Measurements from ENCODE around the gene DUOXA2. TPM values are rescaled to one million over a fixed set of nuclear protein-coding genes. Genes with fewer than 3 reads are reported as not detected.
A peak's percentile ranks its signal among the peaks of the same experiment; 100 is the strongest.

Gene DUOXA2
- polyA plus RNA-seq, 2 of the 4 experiments (the other 2 are of a cell fraction), result not detected

DNA sequence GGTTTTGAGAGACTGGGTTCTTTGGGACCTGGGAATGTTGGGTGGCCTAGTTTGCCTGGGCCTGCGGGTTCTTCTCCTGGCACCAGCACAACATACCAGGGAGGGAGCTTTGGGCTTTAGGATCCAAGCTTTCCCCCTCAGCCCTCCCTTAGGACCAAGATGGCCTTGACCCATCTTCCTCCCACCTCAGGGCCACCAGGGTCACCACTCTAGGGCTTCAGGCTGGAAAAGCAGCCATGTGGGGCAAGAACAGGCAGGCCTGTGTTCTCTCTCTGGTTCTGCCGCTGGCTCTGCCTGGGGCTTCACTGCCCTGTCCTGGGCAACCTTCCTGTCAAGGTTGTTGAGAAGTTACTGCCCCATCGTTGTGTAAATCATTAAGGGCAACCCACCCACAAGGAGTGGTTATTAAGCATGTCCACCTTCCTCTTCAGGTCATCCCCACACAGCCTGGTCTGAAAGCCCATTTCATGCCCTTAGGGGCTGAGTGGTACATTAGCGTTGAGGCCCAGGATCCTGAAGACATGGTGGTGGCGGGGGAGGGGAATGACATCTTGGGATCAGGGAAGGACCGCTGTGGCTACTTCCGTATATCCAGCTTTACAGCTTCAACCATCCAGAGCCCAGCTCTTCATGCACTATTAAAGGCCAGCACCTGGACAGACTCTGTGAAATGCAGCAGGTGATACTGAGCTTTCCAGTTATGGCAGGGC, 16.3 kb downstream of the DUOXA2 start:
- 91% methylated on average over 4 of the region's 7 CpGs for WGBS (ENCODE audit: missing lambda C conversion rate)
- Histone ChIP-seq H3K4me2 (no peak overlapping the region), H3K9me3 (no peaks in the 10 kb centered on the region), H3K4me1 (no peaks in the 10 kb centered on the region), H3K27ac (no peak overlapping the region), H3K4me3 (no peak overlapping the region)
- DNase-seq (ENCODE audit: low read depth in 1 of 2, low spot score in 1 of 2) (no peak), FAIRE-seq (no peak), ATAC-seq (no peak)
- ChIA-PET CTCF (interaction anchor here (0.9 to 1.2 kb wide), 2 partner anchors 8 to 12 kb away, joined by 3 to 5 read pairs; no protein-coding TSS in a partner anchor), POLR2A (no interaction called here)
- no peak for TF ChIP-seq CHD4 (IDR thresholded peaks at IDR 0.05; ENCODE audit: borderline replicate concordance)
- TF ChIP-seq NFE2L2 (conservative IDR thresholded peaks at IDR 0.05; ENCODE audit: low read length), result no peak
- no peak for TF ChIP-seq HOXB5 (CRISPR knock-in tag; IDR thresholded peaks at IDR 0.05)
- no peak for TF ChIP-seq ZNF302 (CRISPR knock-in tag; IDR thresholded peaks at IDR 0.05)
- TF ChIP-seq NR3C1 (IDR thresholded peaks at IDR 0.05), result no peak
- TF ChIP-seq USF2 (IDR thresholded peaks at IDR 0.05), result no peak

- H3K4me2 ChIP-seq, result no peak overlapping the region
- DNase-seq (ENCODE audit: low read depth in 1 of 2, low spot score in 1 of 2) (no peak), ATAC-seq (no peak), FAIRE-seq (no peak)
- POLR2A ChIA-PET, result no interaction called here
- no peaks in the 10 kb centered on the region for H3K4me1 ChIP-seq
- WGBS (ENCODE audit: missing lambda C conversion rate), result 72% methylated on average over 3 of the region's 3 CpGs
- H3K9me3 ChIP-seq, result no peaks in the 10 kb centered on the region
- TF ChIP-seq HOXA7 (CRISPR knock-in tag; IDR thresholded peaks at IDR 0.05) (no peak), ELK1 (IDR thresholded peaks at IDR 0.05; ENCODE audit: low read depth, low read length) (no peak)
- TF ChIP-seq, protein P1, sequence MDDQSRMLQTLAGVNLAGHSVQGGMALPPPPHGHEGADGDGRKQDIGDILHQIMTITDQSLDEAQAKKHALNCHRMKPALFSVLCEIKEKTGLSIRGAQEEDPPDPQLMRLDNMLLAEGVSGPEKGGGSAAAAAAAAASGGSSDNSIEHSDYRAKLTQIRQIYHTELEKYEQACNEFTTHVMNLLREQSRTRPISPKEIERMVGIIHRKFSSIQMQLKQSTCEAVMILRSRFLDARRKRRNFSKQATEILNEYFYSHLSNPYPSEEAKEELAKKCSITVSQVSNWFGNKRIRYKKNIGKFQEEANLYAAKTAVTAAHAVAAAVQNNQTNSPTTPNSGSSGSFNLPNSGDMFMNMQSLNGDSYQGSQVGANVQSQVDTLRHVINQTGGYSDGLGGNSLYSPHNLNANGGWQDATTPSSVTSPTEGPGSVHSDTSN (IDR thresholded peaks at IDR 0.05), result no peak
- CTCF ChIA-PET, result interaction anchor here (0.9 kb wide), 1 partner anchor 9 kb away, joined by 3 read pairs; no protein-coding TSS in a partner anchor
- no peak overlapping the region for H3K4me3 ChIP-seq
- H3K27ac ChIP-seq, result no peak overlapping the region
These were observed 17.4 kb downstream of the DUOXA2 start for GRCh38 chr15:45131510-45131909.

- FAIRE-seq (no peak), DNase-seq (ENCODE audit: low read depth in 1 of 2, low spot score in 1 of 2) (no peak), ATAC-seq (peak in 1 of 2 experiments; percentile 17; a peak in 2 of 6 replicates)
- Histone ChIP-seq H3K27ac (no peak overlapping the region), H3K4me2 (no peak overlapping the region), H3K4me1 (no peaks in the 10 kb centered on the region), H3K9me3 (no peaks in the 10 kb centered on the region), H3K4me3 (no peak overlapping the region)
- POLR2A ChIA-PET, result no interaction called here
- WGBS (ENCODE audit: missing lambda C conversion rate), result 71% methylated on average over 3 of the region's 3 CpGs
- TF ChIP-seq, protein P2, sequence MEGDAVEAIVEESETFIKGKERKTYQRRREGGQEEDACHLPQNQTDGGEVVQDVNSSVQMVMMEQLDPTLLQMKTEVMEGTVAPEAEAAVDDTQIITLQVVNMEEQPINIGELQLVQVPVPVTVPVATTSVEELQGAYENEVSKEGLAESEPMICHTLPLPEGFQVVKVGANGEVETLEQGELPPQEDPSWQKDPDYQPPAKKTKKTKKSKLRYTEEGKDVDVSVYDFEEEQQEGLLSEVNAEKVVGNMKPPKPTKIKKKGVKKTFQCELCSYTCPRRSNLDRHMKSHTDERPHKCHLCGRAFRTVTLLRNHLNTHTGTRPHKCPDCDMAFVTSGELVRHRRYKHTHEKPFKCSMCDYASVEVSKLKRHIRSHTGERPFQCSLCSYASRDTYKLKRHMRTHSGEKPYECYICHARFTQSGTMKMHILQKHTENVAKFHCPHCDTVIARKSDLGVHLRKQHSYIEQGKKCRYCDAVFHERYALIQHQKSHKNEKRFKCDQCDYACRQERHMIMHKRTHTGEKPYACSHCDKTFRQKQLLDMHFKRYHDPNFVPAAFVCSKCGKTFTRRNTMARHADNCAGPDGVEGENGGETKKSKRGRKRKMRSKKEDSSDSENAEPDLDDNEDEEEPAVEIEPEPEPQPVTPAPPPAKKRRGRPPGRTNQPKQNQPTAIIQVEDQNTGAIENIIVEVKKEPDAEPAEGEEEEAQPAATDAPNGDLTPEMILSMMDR (IDR thresholded peaks at IDR 0.05), result no peak
- CTCF ChIA-PET, result interaction anchor here (0.9 to 2.1 kb wide), 3 partner anchors 11 to 30 kb away, joined by 4 to 6 read pairs (median 5); no protein-coding TSS in a partner anchor
These were observed 18.9 kb downstream of the DUOXA2 start for GRCh38 chr15:45132844-45133560.

GRCh38 chr15:45133561-45133920, 19.4 kb downstream of the DUOXA2 start:
- Histone ChIP-seq H3K27ac (no peak overlapping the region), H3K4me3 (no peak overlapping the region), H3K9me3 (no peaks in the 10 kb centered on the region), H3K4me1 (no peaks in the 10 kb centered on the region), H3K4me2 (no peak overlapping the region)
- 74% methylated on average over 5 of the region's 5 CpGs for WGBS (ENCODE audit: missing lambda C conversion rate)
- POLR2A ChIA-PET, result no interaction called here
- FAIRE-seq (no peak), DNase-seq (ENCODE audit: low read depth in 1 of 2, low spot score in 1 of 2) (no peak), ATAC-seq (no peak)
- CTCF ChIA-PET, result interaction anchor here (1.6 to 2.1 kb wide), 2 partner anchors 12 to 15 kb away, joined by 4 to 6 read pairs; no protein-coding TSS in a partner anchor
- TF ChIP-seq, protein P3, sequence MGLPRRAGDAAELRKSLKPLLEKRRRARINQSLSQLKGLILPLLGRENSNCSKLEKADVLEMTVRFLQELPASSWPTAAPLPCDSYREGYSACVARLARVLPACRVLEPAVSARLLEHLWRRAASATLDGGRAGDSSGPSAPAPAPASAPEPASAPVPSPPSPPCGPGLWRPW (IDR thresholded peaks at IDR 0.05), result no peak
- TF ChIP-seq HOXB5 (CRISPR knock-in tag; IDR thresholded peaks at IDR 0.05) (no peak), FOXS1 (CRISPR knock-in tag; IDR thresholded peaks at IDR 0.05) (no peak), ZSCAN20 (CRISPR knock-in tag; IDR thresholded peaks at IDR 0.05) (no peak), ZFP36 (IDR thresholded peaks at IDR 0.05; ENCODE audit: borderline replicate concordance, partially characterized antibody) (no peak), EHF (CRISPR knock-in tag; IDR thresholded peaks at IDR 0.05) (no peak), EP300 (IDR thresholded peaks at IDR 0.05) (no peak), POLR2A (IDR thresholded peaks at IDR 0.05; ENCODE audit: low read length) (no peak), MYC (IDR thresholded peaks at IDR 0.05; ENCODE audit: borderline replicate concordance, low read length) (no peak), GATA3 (IDR thresholded peaks at IDR 0.05; ENCODE audit: borderline replicate concordance) (no peak)
- TF ChIP-seq, protein P4, sequence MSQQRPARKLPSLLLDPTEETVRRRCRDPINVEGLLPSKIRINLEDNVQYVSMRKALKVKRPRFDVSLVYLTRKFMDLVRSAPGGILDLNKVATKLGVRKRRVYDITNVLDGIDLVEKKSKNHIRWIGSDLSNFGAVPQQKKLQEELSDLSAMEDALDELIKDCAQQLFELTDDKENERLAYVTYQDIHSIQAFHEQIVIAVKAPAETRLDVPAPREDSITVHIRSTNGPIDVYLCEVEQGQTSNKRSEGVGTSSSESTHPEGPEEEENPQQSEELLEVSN (IDR thresholded peaks at IDR 0.05; ENCODE audit: borderline replicate concordance, low read depth), result no peak
- TF ChIP-seq, protein P5, sequence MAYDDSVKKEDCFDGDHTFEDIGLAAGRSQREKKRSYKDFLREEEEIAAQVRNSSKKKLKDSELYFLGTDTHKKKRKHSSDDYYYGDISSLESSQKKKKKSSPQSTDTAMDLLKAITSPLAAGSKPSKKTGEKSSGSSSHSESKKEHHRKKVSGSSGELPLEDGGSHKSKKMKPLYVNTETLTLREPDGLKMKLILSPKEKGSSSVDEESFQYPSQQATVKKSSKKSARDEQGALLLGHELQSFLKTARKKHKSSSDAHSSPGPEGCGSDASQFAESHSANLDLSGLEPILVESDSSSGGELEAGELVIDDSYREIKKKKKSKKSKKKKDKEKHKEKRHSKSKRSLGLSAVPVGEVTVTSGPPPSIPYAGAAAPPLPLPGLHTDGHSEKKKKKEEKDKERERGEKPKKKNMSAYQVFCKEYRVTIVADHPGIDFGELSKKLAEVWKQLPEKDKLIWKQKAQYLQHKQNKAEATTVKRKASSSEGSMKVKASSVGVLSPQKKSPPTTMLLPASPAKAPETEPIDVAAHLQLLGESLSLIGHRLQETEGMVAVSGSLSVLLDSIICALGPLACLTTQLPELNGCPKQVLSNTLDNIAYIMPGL (CRISPR knock-in tag; IDR thresholded peaks at IDR 0.05; ENCODE audit: borderline replicate concordance), result no peak
